ENCODE measurements around the gene B3GLCT. TPM values are rescaled to one million over a fixed set of nuclear protein-coding genes. Genes with fewer than 3 reads are reported as not detected.

The B3GLCT gene
- total RNA-seq, 2 donors from 2014 or later, result 18.2 to 40.2 TPM

- no peak for DNase-seq (ENCODE audit: low spot score)
- Histone ChIP-seq H3K36me3 (peaks cover 7% of the 10 kb centered on the region), H3K27ac (no peak overlapping the region), H3K27me3 (no peaks in the 10 kb centered on the region), H3K9me3 (no peaks in the 10 kb centered on the region), H3K4me1 (peaks cover 0 to 42% of the 10 kb centered on the region in 2 donors), H3K4me3 (no peak overlapping the region)
- TF ChIP-seq CTCF (IDR thresholded peaks at IDR 0.05), result no peak
These were observed 27.3 kb downstream of the B3GLCT start for GRCh38 chr13:31227063-31227462.

GRCh38 chr13:31227870-31228269, 28.1 kb downstream of the B3GLCT start:
- Histone ChIP-seq H3K4me1 (peaks cover 0 to 34% of the 10 kb centered on the region in 2 donors), H3K9me3 (no peaks in the 10 kb centered on the region), H3K27me3 (no peaks in the 10 kb centered on the region), H3K27ac (peak overlapping the region in 1 of 2 donors; percentile 26), H3K4me3 (no peak overlapping the region), H3K36me3 (peaks cover 7% of the 10 kb centered on the region)
- TF ChIP-seq CTCF (IDR thresholded peaks at IDR 0.05), result no peak
- no peak for DNase-seq (ENCODE audit: low spot score)

GRCh38 chr13:31234729-31235128, 35.0 kb downstream of the B3GLCT start:
- no peak for DNase-seq (ENCODE audit: low spot score)
- H3K4me3 ChIP-seq, result no peak overlapping the region
- no peak overlapping the region for H3K27ac ChIP-seq
- no peaks in the 10 kb centered on the region for H3K4me1 ChIP-seq
- peak in 1 of 2 donors; percentile 42 for TF ChIP-seq CTCF (IDR thresholded peaks at IDR 0.05)
- H3K27me3 ChIP-seq, result no peaks in the 10 kb centered on the region
- no peaks in the 10 kb centered on the region for H3K9me3 ChIP-seq
- H3K36me3 ChIP-seq, result no peaks in the 10 kb centered on the region

- TF ChIP-seq CTCF (IDR thresholded peaks at IDR 0.05), result peak; percentile 34 to 75
- no peaks in the 10 kb centered on the region for H3K36me3 ChIP-seq
- H3K4me1 ChIP-seq, result no peaks in the 10 kb centered on the region
These were observed 36.5 kb downstream of the B3GLCT start for GRCh38 chr13:31236211-31236786.

GRCh38 chr13:31240921-31241320, 41.1 kb downstream of the B3GLCT start:
- no peaks in the 10 kb centered on the region for H3K27me3 ChIP-seq
- H3K27ac ChIP-seq, result no peak overlapping the region
- no peaks in the 10 kb centered on the region for H3K36me3 ChIP-seq
- no peak overlapping the region for H3K4me3 ChIP-seq
- H3K9me3 ChIP-seq, result no peaks in the 10 kb centered on the region
- no peak for TF ChIP-seq CTCF (IDR thresholded peaks at IDR 0.05)
- H3K4me1 ChIP-seq, result peaks cover 0 to 3% of the 10 kb centered on the region in 2 donors
- DNase-seq (ENCODE audit: low spot score), result no peak

More at GRCh38 chr13:31236211-31236786, 36.5 kb downstream of the B3GLCT start:
- no peak overlapping the region for H3K27ac ChIP-seq
- no peaks in the 10 kb centered on the region for H3K9me3 ChIP-seq
- no peaks in the 10 kb centered on the region for H3K27me3 ChIP-seq
- no peak overlapping the region for H3K4me3 ChIP-seq
- DNase-seq (ENCODE audit: low spot score), result no peak

GRCh38 chr13:31242367-31242766, 42.6 kb downstream of the B3GLCT start:
- H3K4me3 ChIP-seq, result no peak overlapping the region
- H3K27me3 ChIP-seq, result no peaks in the 10 kb centered on the region
- H3K36me3 ChIP-seq, result peaks cover 3% of the 10 kb centered on the region
- TF ChIP-seq CTCF (IDR thresholded peaks at IDR 0.05), result no peak
- H3K4me1 ChIP-seq, result peaks cover 0 to 3% of the 10 kb centered on the region in 2 donors
- H3K9me3 ChIP-seq, result no peaks in the 10 kb centered on the region
- H3K27ac ChIP-seq, result no peak overlapping the region
- DNase-seq (ENCODE audit: low spot score), result no peak

Measured in right atrium auricular region (tissue), 2 donors.